Measurements from ENCODE around the gene CFAP73. TPM values are rescaled to one million over a fixed set of nuclear protein-coding genes. Genes with fewer than 3 reads are reported as not detected.

CFAP73 gene
- total RNA-seq, 1 donor from 2014 or later = not detected

GRCh38 chr12:113142173-113142885 lies 7.2 kb upstream of the CFAP73 start:
- no peak for DNase-seq

- DNase-seq = no peak
Observed at GRCh38 chr12:113142886-113143332, 6.6 kb upstream of the CFAP73 start.

- no peak for DNase-seq
Observed at GRCh38 chr12:113143959-113144358, 5.6 kb upstream of the CFAP73 start.

GRCh38 chr12:113144806-113145205 lies 4.7 kb upstream of the CFAP73 start:
- no peak for DNase-seq

- DNase-seq = no peak
Observed at GRCh38 chr12:113145720-113146551, 3.6 kb upstream of the CFAP73 start.

GRCh38 chr12:113146999-113147398 lies 2.5 kb upstream of the CFAP73 start:
- DNase-seq = no peak

- no peak for DNase-seq
Observed at GRCh38 chr12:113151655-113152054, 2.1 kb downstream of the CFAP73 start.

GRCh38 chr12:113152196-113152834 lies 2.8 kb downstream of the CFAP73 start:
- no peak for DNase-seq

GRCh38 chr12:113152835-113153814 lies 3.6 kb downstream of the CFAP73 start:
- DNase-seq = peak; percentile 35

- DNase-seq = no peak
Observed at GRCh38 chr12:113154351-113154973, 4.9 kb downstream of the CFAP73 start.

- DNase-seq = no peak
Observed at GRCh38 chr12:113155060-113155459, 5.5 kb downstream of the CFAP73 start.

- DNase-seq = no peak
Observed at GRCh38 chr12:113155646-113156045, 6.1 kb downstream of the CFAP73 start.

GRCh38 chr12:113157218-113157859 lies 7.8 kb downstream of the CFAP73 start:
- DNase-seq = no peak

- DNase-seq = no peak
Observed at GRCh38 chr12:113158439-113159203, 9.1 kb downstream of the CFAP73 start.

- DNase-seq = no peak
Observed at GRCh38 chr12:113159937-113160336, 10.4 kb downstream of the CFAP73 start.

- no peak for DNase-seq
Observed at GRCh38 chr12:113161415-113162016, 12.0 kb downstream of the CFAP73 start.

- no peak for DNase-seq
Observed at GRCh38 chr12:113162102-113163029, 12.8 kb downstream of the CFAP73 start.

- no peak for DNase-seq
Observed at GRCh38 chr12:113163030-113163360, 13.5 kb downstream of the CFAP73 start.

- DNase-seq = no peak
Observed at GRCh38 chr12:113164014-113164413, 14.5 kb downstream of the CFAP73 start.
